Neural progenitor cell (in vitro differentiated cells): ENCODE measurements around the gene KRTAP9-7. TPM values are rescaled to one million over a fixed set of nuclear protein-coding genes. Genes with fewer than 3 reads are reported as not detected.

Experiments
- DNase-seq: peaks from one replicate; pipeline ENCODE4 v3.0.0-alpha.2; 2016; ENCODE audit warnings: low spot score
- H2AFZ ChIP-seq: fragments of 200-600 bp; sonication (generic); replicated peaks from 2 replicates; pipeline ENCODE4 v1.6.1; 2016; ENCODE audit warnings: antibody characterized with exemption
- H3F3A ChIP-seq: fragments of 200-600 bp; sonication (generic); 2 replicates; pipeline ENCODE4 v1.6.1; 2016; ENCODE audit warnings: antibody characterized with exemption, low read depth
- H3K27ac ChIP-seq: fragments of 200-600 bp; sonication (generic); 2 replicates; pipeline ENCODE4 v1.5.1; 2016; ENCODE audit warnings: mild to moderate bottlenecking
- H3K27me3 ChIP-seq: fragments of 200-600 bp; sonication (generic); 2 replicates; pipeline ENCODE4 v1.6.1; 2016; ENCODE audit warnings: mild to moderate bottlenecking, moderate library complexity
- H3K36me3 ChIP-seq: fragments of 200-600 bp; sonication (generic); 2 replicates; pipeline ENCODE4 v1.5.1; 2016
- H3K4me1 ChIP-seq: fragments of 200-600 bp; sonication (generic); 2 replicates; pipeline ENCODE4 v1.6.1; 2016; ENCODE audit warnings: mixed run types
- H3K4me2 ChIP-seq: fragments of 200-600 bp; sonication (generic); 2 replicates; pipeline ENCODE4 v1.6.1; 2016
- H3K4me3 ChIP-seq: fragments of 200-600 bp; sonication (generic); 2 replicates; pipeline ENCODE4 v1.5.1; 2016
- H3K79me2 ChIP-seq: fragments of 200-600 bp; sonication (generic); 2 replicates; pipeline ENCODE4 v1.6.1; 2016; ENCODE audit warnings: low read depth
- H3K9ac ChIP-seq: fragments of 200-600 bp; sonication (generic); 2 replicates; pipeline ENCODE4 v1.6.1; 2016
- H3K9me3 ChIP-seq: fragments of 200-600 bp; sonication (generic); 2 replicates; pipeline ENCODE4 v1.5.1; 2016; ENCODE audit warnings: low read depth
- H4K20me1 ChIP-seq: fragments of 200-600 bp; sonication (generic); 2 replicates; pipeline ENCODE4 v1.6.1; 2016; ENCODE audit warnings: low read depth
- H3K27ac Mint-ChIP-seq: 3 replicates; pipeline ENCODE4 v1.8.0; 2021; ENCODE audit warnings: mixed read lengths
- H3K27me3 Mint-ChIP-seq: 2 replicates; pipeline ENCODE4 v1.8.0; 2022; ENCODE audit warnings: low read depth, mild to moderate bottlenecking, inconsistent platforms, moderate library complexity, mixed read lengths; ENCODE audit not compliant: insufficient read depth
- H3K36me3 Mint-ChIP-seq: 3 replicates; pipeline ENCODE4 v1.8.0; 2021; ENCODE audit warnings: mixed read lengths
- H3K4me1 Mint-ChIP-seq: 3 replicates; pipeline ENCODE4 v1.8.0; 2021; ENCODE audit warnings: mixed read lengths
- H3K4me3 Mint-ChIP-seq: 3 replicates; pipeline ENCODE4 v1.8.0; 2021; ENCODE audit warnings: mild to moderate bottlenecking, moderate library complexity, mixed read lengths
- H3K9me3 Mint-ChIP-seq: 3 replicates; pipeline ENCODE4 v1.8.0; 2020; ENCODE audit warnings: mixed read lengths
- EZH2 ChIP-seq: fragments of 200-600 bp; sonication (generic); IDR thresholded peaks from 2 replicates; pipeline ENCODE4 v1.6.1; 2017; ENCODE audit warnings: antibody characterized with exemption, mild to moderate bottlenecking, moderate library complexity
- EZH2phosphoT487 ChIP-seq: fragments of 200-600 bp; sonication (generic); IDR thresholded peaks from 2 replicates; pipeline ENCODE4 v1.6.1; 2017; ENCODE audit warnings: antibody characterized with exemption
- small RNA-seq: library from RNA; depleted of rRNA; stranded (forward); fragments of <200 nt; gene quantifications from one replicate; pipeline ENCODE3, GENCODE V24; 2015
- total RNA-seq: library from RNA; depleted of rRNA; stranded (reverse); fragments of >200 nt; gene quantifications from 2 replicates; pipeline ENCODE4 v1.2.3, GENCODE V29; 2015; ENCODE audit warnings: low replicate concordance
- TF ChIP-seq, protein P1 (sequence below): fragments of 200-600 bp; sonication (generic); IDR thresholded peaks from 2 replicates; pipeline ENCODE4 v1.5.1; 2017; ENCODE audit warnings: antibody characterized with exemption, mild to moderate bottlenecking

KRTAP9-7 gene
- total RNA-seq, 1 donor from 2014 or later, result not detected

DNA sequence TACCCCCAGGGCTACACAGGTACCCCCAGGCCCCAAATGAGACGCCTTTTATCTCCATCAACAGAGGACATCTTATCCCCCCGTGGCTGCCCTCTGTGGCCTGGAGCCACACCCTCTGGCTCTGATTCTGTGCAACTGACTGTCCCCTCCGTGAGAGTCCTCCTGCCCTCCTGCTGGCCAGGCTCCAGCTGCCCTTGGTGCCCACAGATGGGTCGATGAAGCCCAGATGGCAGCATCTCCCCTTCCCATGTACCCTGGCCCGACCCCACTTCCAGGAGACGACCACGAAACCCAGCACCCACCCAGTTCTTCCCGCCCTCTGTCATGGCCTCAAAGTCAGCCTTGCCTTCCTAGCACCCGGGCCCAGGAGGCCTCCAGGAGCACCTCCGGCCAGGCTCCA lies 49.6 kb downstream of the KRTAP9-7 start:
- H3K36me3 ChIP-seq, result no peaks in the 10 kb centered on the region
- no peak overlapping the region for H2AFZ ChIP-seq
- no peak overlapping the region for H3K4me3 ChIP-seq
- no peak overlapping the region for H3K27ac ChIP-seq
- no peak for DNase-seq
- H3K27ac Mint-ChIP-seq, result no peak overlapping the region
- H3K27me3 ChIP-seq, result no peaks in the 10 kb centered on the region
- peaks cover 3% of the 10 kb centered on the region for H3K27me3 Mint-ChIP-seq
- H4K20me1 ChIP-seq, result no peaks in the 10 kb centered on the region
- H3K4me3 Mint-ChIP-seq, result no peak overlapping the region
- peaks cover under 1% of the 10 kb centered on the region for H3K9me3 Mint-ChIP-seq
- peaks cover 2% of the 10 kb centered on the region for H3K9me3 ChIP-seq
- TF ChIP-seq, protein P1, sequence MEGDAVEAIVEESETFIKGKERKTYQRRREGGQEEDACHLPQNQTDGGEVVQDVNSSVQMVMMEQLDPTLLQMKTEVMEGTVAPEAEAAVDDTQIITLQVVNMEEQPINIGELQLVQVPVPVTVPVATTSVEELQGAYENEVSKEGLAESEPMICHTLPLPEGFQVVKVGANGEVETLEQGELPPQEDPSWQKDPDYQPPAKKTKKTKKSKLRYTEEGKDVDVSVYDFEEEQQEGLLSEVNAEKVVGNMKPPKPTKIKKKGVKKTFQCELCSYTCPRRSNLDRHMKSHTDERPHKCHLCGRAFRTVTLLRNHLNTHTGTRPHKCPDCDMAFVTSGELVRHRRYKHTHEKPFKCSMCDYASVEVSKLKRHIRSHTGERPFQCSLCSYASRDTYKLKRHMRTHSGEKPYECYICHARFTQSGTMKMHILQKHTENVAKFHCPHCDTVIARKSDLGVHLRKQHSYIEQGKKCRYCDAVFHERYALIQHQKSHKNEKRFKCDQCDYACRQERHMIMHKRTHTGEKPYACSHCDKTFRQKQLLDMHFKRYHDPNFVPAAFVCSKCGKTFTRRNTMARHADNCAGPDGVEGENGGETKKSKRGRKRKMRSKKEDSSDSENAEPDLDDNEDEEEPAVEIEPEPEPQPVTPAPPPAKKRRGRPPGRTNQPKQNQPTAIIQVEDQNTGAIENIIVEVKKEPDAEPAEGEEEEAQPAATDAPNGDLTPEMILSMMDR, result no peak
- TF ChIP-seq EZH2, result no peak
- TF ChIP-seq EZH2phosphoT487, result no peak
- no peaks in the 10 kb centered on the region for H3K4me1 ChIP-seq
- H3K9ac ChIP-seq, result no peak overlapping the region
- no peaks in the 10 kb centered on the region for H3K36me3 Mint-ChIP-seq
- H3K4me2 ChIP-seq, result no peak overlapping the region
- no peaks in the 10 kb centered on the region for H3K79me2 ChIP-seq
- no peaks in the 10 kb centered on the region for H3K4me1 Mint-ChIP-seq
- H3F3A ChIP-seq, result no peaks in the 10 kb centered on the region

DNA sequence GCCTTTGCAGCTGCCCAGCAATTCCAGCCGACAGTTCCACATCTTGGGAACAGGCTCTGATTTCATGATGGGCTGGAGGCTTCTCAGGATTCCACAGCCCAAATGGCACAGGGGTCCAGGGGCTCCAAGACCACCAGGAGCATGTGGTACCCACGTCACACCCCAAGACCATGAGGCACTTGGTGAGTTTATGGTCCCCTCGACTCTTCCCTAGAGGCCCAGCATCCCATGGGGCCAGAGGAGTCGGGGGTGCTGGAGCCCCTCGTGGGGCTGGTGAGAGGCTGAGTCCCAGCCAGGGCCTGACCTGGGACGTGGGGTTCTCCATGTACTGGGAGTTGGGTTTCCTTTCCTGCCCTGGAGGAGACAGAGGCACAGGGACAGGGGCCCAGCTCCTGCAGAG lies 50.1 kb downstream of the KRTAP9-7 start:
- Mint-ChIP-seq H3K9me3 (no peaks in the 10 kb centered on the region), H3K27me3 (peaks cover 3% of the 10 kb centered on the region), H3K27ac (no peak overlapping the region), H3K4me1 (no peaks in the 10 kb centered on the region), H3K4me3 (no peak overlapping the region), H3K36me3 (no peaks in the 10 kb centered on the region)
- Histone ChIP-seq H3K9me3 (no peaks in the 10 kb centered on the region), H4K20me1 (no peaks in the 10 kb centered on the region), H3K36me3 (no peaks in the 10 kb centered on the region), H3K4me2 (no peak overlapping the region), H3K27me3 (no peaks in the 10 kb centered on the region), H3K4me3 (no peak overlapping the region), H3F3A (no peaks in the 10 kb centered on the region), H2AFZ (no peak overlapping the region), H3K9ac (no peak overlapping the region), H3K27ac (no peak overlapping the region), H3K4me1 (no peaks in the 10 kb centered on the region), H3K79me2 (no peaks in the 10 kb centered on the region)
- TF ChIP-seq, protein P1, result no peak
- no peak for TF ChIP-seq EZH2phosphoT487
- TF ChIP-seq EZH2, result no peak
- no peak for DNase-seq

Small RNA genes lying within 50 kb of the gene (small RNA-seq; reads per million reads assigned to genes)
- not detected for gene KRTAP9-10P

Other genes starting within 250 kb of the KRTAP9-7 start
- not detected in 2 replicates for gene KRTAP1-5, start 248.5 kb upstream of the KRTAP9-7 start, total RNA-seq
- gene KRTAP1-4, start 245.5 kb upstream of the KRTAP9-7 start, total RNA-seq, result not detected in 2 replicates
- gene KRTAP1-3, start 240.8 kb upstream of the KRTAP9-7 start, total RNA-seq, result not detected in 2 replicates
- gene KRTAP1-1, start 234.2 kb upstream of the KRTAP9-7 start, total RNA-seq, result not detected in 2 replicates
- gene KRTAP2-1, start 228.4 kb upstream of the KRTAP9-7 start, total RNA-seq, result not detected in 2 replicates
- gene KRTAP2-2, start 220.5 kb upstream of the KRTAP9-7 start, total RNA-seq, result not detected in 2 replicates
- not detected in 2 replicates for gene KRTAP2-3, start 215.6 kb upstream of the KRTAP9-7 start, total RNA-seq
- not detected in 2 replicates for gene KRTAP2-4, start 209.8 kb upstream of the KRTAP9-7 start, total RNA-seq
- not detected in 2 replicates for gene KRTAP4-7, start 191.5 kb upstream of the KRTAP9-7 start, total RNA-seq
- gene KRTAP4-8, start 177.6 kb upstream of the KRTAP9-7 start, total RNA-seq, result not detected in 2 replicates
- gene KRTAP4-16, start 173.5 kb upstream of the KRTAP9-7 start, total RNA-seq, result not detected in 2 replicates
- gene KRTAP4-9, start 170.3 kb upstream of the KRTAP9-7 start, total RNA-seq, result not detected in 2 replicates
- not detected in 2 replicates for gene KRTAP4-11, start 157.3 kb upstream of the KRTAP9-7 start, total RNA-seq
- gene KRTAP4-12, start 151.5 kb upstream of the KRTAP9-7 start, total RNA-seq, result not detected in 2 replicates
- not detected in 2 replicates for gene KRTAP4-6, start 135.2 kb upstream of the KRTAP9-7 start, total RNA-seq
- gene KRTAP4-5, start 125.9 kb upstream of the KRTAP9-7 start, total RNA-seq, result not detected in 2 replicates
- gene KRTAP4-4, start 115.0 kb upstream of the KRTAP9-7 start, total RNA-seq, result not detected in 2 replicates
- gene KRTAP4-3, start 107.5 kb upstream of the KRTAP9-7 start, total RNA-seq, result not detected in 2 replicates
- gene KRTAP4-2, start 97.5 kb upstream of the KRTAP9-7 start, total RNA-seq, result not detected in 2 replicates
- 0.12 TPM in 1 of 2 replicates, not detected in the other for gene KRTAP4-1, start 90.8 kb upstream of the KRTAP9-7 start, total RNA-seq
- not detected in 2 replicates for gene KRTAP9-1, start 85.8 kb upstream of the KRTAP9-7 start, total RNA-seq
- gene KRTAP9-2, start 49.0 kb upstream of the KRTAP9-7 start, total RNA-seq, result not detected in 2 replicates
- gene KRTAP9-3, start 43.2 kb upstream of the KRTAP9-7 start, total RNA-seq, result not detected in 2 replicates
- not detected in 2 replicates for gene KRTAP9-8, start 37.7 kb upstream of the KRTAP9-7 start, total RNA-seq
- gene KRTAP9-4, start 26.0 kb upstream of the KRTAP9-7 start, total RNA-seq, result not detected in 2 replicates
- gene KRTAP9-9, start 20.3 kb upstream of the KRTAP9-7 start, total RNA-seq, result not detected in 2 replicates
- gene KRTAP9-6, start 10.3 kb upstream of the KRTAP9-7 start, total RNA-seq, result not detected in 2 replicates
- not detected in 2 replicates for gene KRTAP29-1, start 27.2 kb downstream of the KRTAP9-7 start, total RNA-seq
- not detected in 2 replicates for gene KRTAP16-1, start 33.6 kb downstream of the KRTAP9-7 start, total RNA-seq
- gene KRTAP17-1, start 40.0 kb downstream of the KRTAP9-7 start, total RNA-seq, result not detected in 2 replicates
- not detected in 2 replicates for gene KRT33A, start 75.1 kb downstream of the KRTAP9-7 start, total RNA-seq
- gene KRT33B, start 94.1 kb downstream of the KRTAP9-7 start, total RNA-seq, result not detected in 2 replicates
- gene KRT34, start 106.6 kb downstream of the KRTAP9-7 start, total RNA-seq, result not detected in 2 replicates
- gene KRT31, start 121.9 kb downstream of the KRTAP9-7 start, total RNA-seq, result not detected in 2 replicates
- gene KRT37, start 148.9 kb downstream of the KRTAP9-7 start, total RNA-seq, result not detected in 2 replicates
- not detected in 2 replicates for gene KRT38, start 165.3 kb downstream of the KRTAP9-7 start, total RNA-seq
- gene KRT32, start 191.7 kb downstream of the KRTAP9-7 start, total RNA-seq, result not detected in 2 replicates
- not detected in 2 replicates for gene KRT35, start 205.5 kb downstream of the KRTAP9-7 start, total RNA-seq
- not detected in 2 replicates for gene KRT36, start 214.2 kb downstream of the KRTAP9-7 start, total RNA-seq
- not detected in 2 replicates for gene KRT13, start 229.9 kb downstream of the KRTAP9-7 start, total RNA-seq
- gene KRT15, start 243.2 kb downstream of the KRTAP9-7 start, total RNA-seq, result 0.15 TPM in 1 of 2 replicates, not detected in the other